ENCODE measurements around the gene NTN3.

GRCh38 chr16:2511996-2512734 lies 41.1 kb downstream of the NTN3 start:
- no peak for TF ChIP-seq CTCF (conservative IDR thresholded peaks at IDR 0.05; ENCODE audit: low read length)
- no peak for TF ChIP-seq EZH2phosphoT487 (IDR thresholded peaks at IDR 0.05; ENCODE audit: borderline replicate concordance)

Data from Loucy (cell line).